Bronchial epithelial cell (primary cell): ENCODE data around the gene IL22RA1. TPM values are rescaled to one million over a fixed set of nuclear protein-coding genes. Genes with fewer than 3 reads are reported as not detected.

ENCODE experiments used
- DNase-seq: peaks from one replicate; pipeline ENCODE4 v3.0.0-alpha.2; 2010; ENCODE audit warnings: low read depth
- FAIRE-seq: peaks from 2 replicates; lab custom pipeline; 2011; peaks lifted over from hg19 to GRCh38; lab: Jason Lieb, UNC
- H3K27me3 ChIP-seq: 2 replicates; pipeline ENCODE4 v1.5.1; 2011; ENCODE audit warnings: low read length; ENCODE audit not compliant: control insufficient read depth, insufficient read depth
- H3K36me3 ChIP-seq: 2 replicates; pipeline ENCODE4 v1.5.1; 2011; ENCODE audit warnings: low read length; ENCODE audit not compliant: control insufficient read depth, insufficient read depth
- H3K4me3 ChIP-seq: 2 replicates; pipeline ENCODE4 v1.5.1; 2011; ENCODE audit warnings: mild to moderate bottlenecking, low read depth, low read length, control low read depth
- CTCF ChIP-seq: IDR thresholded peaks from 2 replicates; pipeline ENCODE4 v1.5.1; 2011; ENCODE audit warnings: mild to moderate bottlenecking, moderate library complexity, low read length, control low read depth, inconsistent platforms; ENCODE audit not compliant: insufficient read depth, severe bottlenecking
- total RNA-seq: library from RNA; depleted of rRNA; stranded (reverse); fragments of >200 nt; gene quantifications from 2 replicates; pipeline ENCODE4 v1.2.1, GENCODE V29; 2014

The IL22RA1 gene, protein sequence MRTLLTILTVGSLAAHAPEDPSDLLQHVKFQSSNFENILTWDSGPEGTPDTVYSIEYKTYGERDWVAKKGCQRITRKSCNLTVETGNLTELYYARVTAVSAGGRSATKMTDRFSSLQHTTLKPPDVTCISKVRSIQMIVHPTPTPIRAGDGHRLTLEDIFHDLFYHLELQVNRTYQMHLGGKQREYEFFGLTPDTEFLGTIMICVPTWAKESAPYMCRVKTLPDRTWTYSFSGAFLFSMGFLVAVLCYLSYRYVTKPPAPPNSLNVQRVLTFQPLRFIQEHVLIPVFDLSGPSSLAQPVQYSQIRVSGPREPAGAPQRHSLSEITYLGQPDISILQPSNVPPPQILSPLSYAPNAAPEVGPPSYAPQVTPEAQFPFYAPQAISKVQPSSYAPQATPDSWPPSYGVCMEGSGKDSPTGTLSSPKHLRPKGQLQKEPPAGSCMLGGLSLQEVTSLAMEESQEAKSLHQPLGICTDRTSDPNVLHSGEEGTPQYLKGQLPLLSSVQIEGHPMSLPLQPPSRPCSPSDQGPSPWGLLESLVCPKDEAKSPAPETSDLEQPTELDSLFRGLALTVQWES
- total RNA-seq, result 0.26 and 1.5 TPM in 2 replicates

DNA sequence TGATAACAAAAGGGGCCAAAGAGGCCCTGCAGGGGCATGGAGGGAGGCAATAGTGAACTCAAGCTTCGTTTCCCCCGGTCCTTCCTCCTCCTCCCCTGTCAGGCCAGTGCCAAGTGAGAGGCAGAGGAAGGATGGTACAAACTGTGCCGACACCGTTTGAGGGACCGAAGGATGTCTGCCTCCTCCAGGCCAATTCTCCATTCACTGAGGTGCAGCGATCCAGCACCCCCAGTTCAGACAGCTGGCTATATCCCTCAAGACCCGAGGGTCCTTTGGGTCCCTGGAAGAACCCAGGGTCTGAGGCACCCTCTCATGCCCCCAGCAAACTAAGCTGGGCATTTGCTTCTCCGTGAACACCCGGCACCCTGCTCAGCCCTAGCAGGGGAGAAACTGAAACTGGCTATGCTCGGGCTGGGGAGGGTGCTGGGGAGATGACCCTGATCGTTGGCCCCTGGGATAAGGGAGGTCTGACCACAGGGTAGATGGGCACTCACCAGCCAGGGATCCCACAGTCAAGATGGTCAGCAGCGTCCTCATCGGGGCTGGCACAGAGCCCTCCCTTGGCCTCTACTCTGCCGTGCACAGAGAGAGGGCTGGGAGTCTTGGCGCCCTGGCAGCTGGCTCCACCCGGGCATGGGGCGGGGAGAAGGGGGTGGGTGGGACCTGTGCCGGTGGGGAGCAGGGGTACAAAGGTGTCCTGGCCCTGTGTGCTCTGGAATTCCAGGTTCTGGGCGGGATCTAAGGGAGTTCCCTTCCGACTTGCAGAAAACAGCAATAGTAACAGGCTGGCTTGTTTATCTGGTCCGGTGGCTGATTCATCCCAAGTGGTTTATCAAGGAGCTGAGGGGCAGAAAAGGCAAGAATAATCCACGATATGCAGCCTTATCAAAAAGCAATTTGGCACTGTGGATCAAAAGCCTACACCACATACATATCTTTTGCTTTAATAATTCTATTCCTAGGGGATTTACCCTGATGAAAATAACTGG is at the start of gene IL22RA1:
TSS of gene IL22RA1 (minus strand) at position 595 of the 989 bp plus-strand sequence. CDS start at position 537, 58 bp downstream.
- TF ChIP-seq CTCF, result no peak
- peak within 1 kb of the TSS; percentile 56 for H3K4me3 ChIP-seq
- H3K27me3 ChIP-seq, result no peaks in the 10 kb centered on the region
- no peaks in the 10 kb centered on the region for H3K36me3 ChIP-seq
- peak; percentile 82 for DNase-seq
- peak; percentile 28 for FAIRE-seq

GRCh38 chr1:24191860-24192259 is 48.9 kb upstream of the IL22RA1 start:
- no peaks in the 10 kb centered on the region for H3K27me3 ChIP-seq
- DNase-seq (peak; percentile 97), FAIRE-seq (no peak)
- TF ChIP-seq CTCF, result no peak
- no peak overlapping the region for H3K4me3 ChIP-seq
- no peaks in the 10 kb centered on the region for H3K36me3 ChIP-seq

DNA sequence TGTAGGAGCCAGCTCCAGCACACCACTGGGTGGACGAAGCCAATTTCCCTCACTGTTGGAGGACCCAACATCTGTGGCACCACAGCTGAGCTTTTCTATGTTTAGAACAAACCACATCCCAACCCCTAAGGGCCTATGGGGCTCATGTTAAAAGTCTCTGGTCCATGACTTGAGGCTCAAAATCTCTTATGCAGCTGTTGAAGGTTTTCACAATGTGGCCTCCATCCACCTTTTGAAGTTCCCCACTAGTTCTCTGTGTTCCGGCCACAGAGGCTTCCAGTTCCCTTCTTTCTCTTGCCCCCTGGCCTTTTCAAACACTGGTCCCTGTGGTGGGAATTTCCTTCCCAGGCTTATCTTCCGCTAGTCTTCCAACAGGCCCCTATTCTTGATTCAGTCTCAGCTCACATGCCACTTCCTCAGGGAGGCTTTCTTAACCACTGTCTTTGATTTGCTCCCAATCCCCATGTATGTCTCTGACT is 48.1 kb upstream of the IL22RA1 start:
- Histone ChIP-seq H3K27me3 (no peaks in the 10 kb centered on the region), H3K36me3 (no peaks in the 10 kb centered on the region), H3K4me3 (no peak overlapping the region)
- FAIRE-seq, result no peak
- no peak for DNase-seq
- TF ChIP-seq CTCF, result no peak

- DNase-seq (no peak), FAIRE-seq (no peak)
- no peak for TF ChIP-seq CTCF
- no peaks in the 10 kb centered on the region for H3K36me3 ChIP-seq
- H3K27me3 ChIP-seq, result no peaks in the 10 kb centered on the region
- no peak overlapping the region for H3K4me3 ChIP-seq
These were observed 46.6 kb upstream of the IL22RA1 start for GRCh38 chr1:24189528-24189927.

GRCh38 chr1:24186993-24187790 is 44.3 kb upstream of the IL22RA1 start, which contains the start of gene IFNLR1:
IFNLR1 (minus strand) TSS chr1:24187289; CDS start chr1:24187248, 41 bp downstream.
- H3K27me3 ChIP-seq, result no peaks in the 10 kb centered on the region
- no peak for FAIRE-seq
- no peaks in the 10 kb centered on the region for H3K36me3 ChIP-seq
- TF ChIP-seq CTCF, result no peak
- peak within 1 kb of the TSS; percentile 52 for H3K4me3 ChIP-seq
- peak; percentile 40 for DNase-seq
